NT2/D1 (cell line): ENCODE results near the gene SOX12.

Source experiments
- DNase-seq: peaks from one replicate; pipeline ENCODE4 v3.0.0-alpha.2; 2011; ENCODE audit warnings: low read depth, low spot score
- H3K27me3 ChIP-seq: 2 replicates; pipeline ENCODE4 v1.6.0; 2011; ENCODE audit warnings: mild to moderate bottlenecking; ENCODE audit not compliant: insufficient read length, insufficient read depth
- H3K36me3 ChIP-seq: 2 replicates; pipeline ENCODE4 v1.6.1; 2011; ENCODE audit warnings: mild to moderate bottlenecking, low read length, mixed read lengths; ENCODE audit not compliant: insufficient read depth, insufficient read length
- H3K4me1 ChIP-seq: 2 replicates; pipeline ENCODE4 v1.5.1; 2011; ENCODE audit not compliant: insufficient read depth, insufficient read length
- H3K4me3 ChIP-seq: 2 replicates; pipeline ENCODE4 v1.5.1; 2011; ENCODE audit warnings: low read depth; ENCODE audit not compliant: insufficient read length
- H3K9ac ChIP-seq: 2 replicates; pipeline ENCODE4 v1.6.0; 2011; ENCODE audit warnings: low read depth; ENCODE audit not compliant: insufficient read length
- H3K9me3 ChIP-seq: 2 replicates; pipeline ENCODE4 v1.5.1; 2011; ENCODE audit warnings: mild to moderate bottlenecking, low read length; ENCODE audit not compliant: insufficient read depth
- SUZ12 ChIP-seq: IDR thresholded peaks from 2 replicates; pipeline ENCODE4 v1.6.1; 2011; ENCODE audit not compliant: insufficient read length, insufficient read depth; ENCODE audit errors: extremely low read depth
- YY1 ChIP-seq: IDR thresholded peaks from 2 replicates; pipeline ENCODE4 v1.6.1; 2011; ENCODE audit not compliant: insufficient read length, insufficient read depth
- ZNF274 ChIP-seq: IDR thresholded peaks from 2 replicates; pipeline ENCODE4 v1.6.1; 2011; ENCODE audit warnings: mild to moderate bottlenecking, low read depth, low read length

Gene SOX12

DNA sequence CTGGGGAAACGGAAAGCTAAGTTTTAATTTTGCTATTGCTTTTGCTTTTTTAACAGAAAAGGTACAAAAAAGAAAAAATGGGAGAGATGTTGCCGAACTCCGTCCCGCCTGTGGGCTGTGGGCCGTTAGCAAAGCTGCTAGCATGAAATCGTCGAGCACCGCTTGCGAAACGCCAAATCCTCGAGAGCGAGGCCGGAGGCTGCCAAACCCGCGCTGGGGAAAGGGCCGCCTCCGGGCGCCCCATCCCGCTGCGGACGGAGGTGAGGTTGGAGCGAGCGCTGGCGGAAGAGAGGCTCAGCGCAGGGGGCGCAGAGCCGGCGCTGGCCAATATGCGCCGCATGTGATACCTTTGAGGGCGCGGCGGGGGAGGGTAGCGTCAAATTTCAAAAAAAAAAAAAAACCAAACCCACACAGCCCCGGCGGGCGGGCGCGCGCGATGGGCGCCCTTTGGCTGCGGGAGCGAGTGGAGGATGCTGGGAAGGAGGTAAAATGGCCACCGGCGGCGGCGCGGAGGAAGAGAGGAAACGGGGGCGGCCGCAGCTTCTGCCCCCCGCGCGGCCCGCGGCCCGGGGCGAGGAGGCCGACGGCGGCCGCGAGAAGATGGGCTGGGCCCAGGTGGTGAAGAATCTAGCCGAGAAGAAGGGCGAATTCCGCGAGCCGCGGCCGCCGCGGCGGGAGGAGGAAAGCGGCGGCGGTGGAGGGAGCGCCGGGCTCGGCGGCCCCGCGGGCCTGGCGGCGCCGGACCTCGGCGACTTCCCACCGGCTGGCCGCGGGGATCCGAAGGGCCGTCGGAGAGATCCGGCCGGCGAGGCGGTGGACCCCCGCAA is 28.0 kb upstream of the SOX12 start, which contains the start of gene ZCCHC3:
TSS of gene ZCCHC3 (plus strand) at position 473 of the 827 bp plus-strand sequence. CDS start at position 490, 17 bp downstream.
- H3K4me1 ChIP-seq, result peaks cover 2% of the 10 kb centered on the region
- peak within 1 kb of the TSS; percentile 97 for H3K9ac ChIP-seq
- peaks cover 13% of the 10 kb centered on the region for H3K36me3 ChIP-seq
- peak; percentile 88 for DNase-seq
- peak within 1 kb of the TSS; percentile 86 for H3K4me3 ChIP-seq
- peaks cover 4% of the 10 kb centered on the region; the same call in 1 of the 2 replicates for H3K9me3 ChIP-seq
- peaks cover 17% of the 10 kb centered on the region for H3K27me3 ChIP-seq
- TF ChIP-seq SUZ12, result no peak
- TF ChIP-seq YY1, result peak; percentile 70
- no peak for TF ChIP-seq ZNF274

- TF ChIP-seq ZNF274 (no peak), SUZ12 (no peak), YY1 (no peak)
- Histone ChIP-seq H3K9ac (peak overlapping the region; percentile 97), H3K27me3 (peaks cover 17% of the 10 kb centered on the region), H3K36me3 (peaks cover 13% of the 10 kb centered on the region), H3K9me3 (peaks cover 10% of the 10 kb centered on the region; the same call in 1 of the 2 replicates), H3K4me1 (peaks cover 2% of the 10 kb centered on the region), H3K4me3 (peak overlapping the region; percentile 86)
- no peak for DNase-seq
These were observed 27.2 kb upstream of the SOX12 start for GRCh38 chr20:297925-298775.

GRCh38 chr20:298776-299391 is 26.5 kb upstream of the SOX12 start:
- Histone ChIP-seq H3K4me1 (peaks cover 2% of the 10 kb centered on the region), H3K27me3 (peaks cover 17% of the 10 kb centered on the region), H3K36me3 (peaks cover 13% of the 10 kb centered on the region), H3K9ac (peak overlapping the region; percentile 97), H3K4me3 (peak overlapping the region; percentile 86), H3K9me3 (peaks cover 13% of the 10 kb centered on the region; the same call in 1 of the 2 replicates)
- DNase-seq, result no peak
- no peak for TF ChIP-seq ZNF274
- no peak for TF ChIP-seq YY1
- TF ChIP-seq SUZ12, result no peak

GRCh38 chr20:300345-300990 is 24.9 kb upstream of the SOX12 start:
- H3K9ac ChIP-seq, result peak overlapping the region; percentile 52
- DNase-seq, result no peak

DNA sequence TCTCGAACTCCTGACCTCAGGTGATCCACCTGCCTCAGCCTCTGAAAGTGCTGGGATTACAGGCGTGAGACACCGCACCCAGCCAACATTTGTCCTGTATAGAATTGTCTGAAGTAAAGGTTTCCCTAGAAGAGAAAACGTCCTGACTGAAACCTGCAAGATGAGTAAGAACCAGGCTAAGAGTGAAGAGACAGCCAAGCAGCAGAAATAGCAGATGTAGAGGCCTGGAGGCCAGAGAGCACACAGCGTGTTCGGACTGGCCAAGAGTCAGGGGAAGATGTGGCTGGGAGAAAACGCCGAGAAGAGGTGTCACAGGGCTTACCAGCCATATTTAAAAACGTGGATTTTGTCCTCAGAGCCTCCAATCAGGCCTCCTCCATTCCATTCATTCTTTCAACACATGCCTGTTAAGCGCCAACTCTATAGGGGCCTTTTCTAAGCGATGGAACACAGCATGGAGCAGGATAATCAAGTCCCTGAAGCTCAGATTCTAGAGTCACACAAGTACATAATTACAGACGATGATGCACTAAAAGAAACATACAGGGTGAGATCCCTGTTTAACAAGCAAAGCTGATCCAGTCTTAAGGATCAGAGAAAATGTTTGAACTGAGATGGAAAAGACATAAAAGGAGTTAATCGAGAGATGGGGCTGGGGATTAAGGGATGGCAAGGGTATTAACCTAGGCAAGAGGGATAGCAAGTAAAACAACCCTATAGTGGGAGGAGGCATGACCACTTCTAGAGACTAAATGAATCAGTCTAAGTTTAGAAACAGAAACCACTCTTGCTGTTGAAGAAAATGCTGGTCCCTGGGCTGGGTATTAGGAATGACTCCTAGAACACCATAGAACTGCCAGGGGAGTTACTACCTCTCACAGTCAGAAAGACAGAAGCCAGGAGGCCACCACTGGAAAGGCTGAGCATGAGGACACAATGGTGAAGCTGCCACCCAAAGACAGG is 23.2 kb upstream of the SOX12 start:
- peaks cover 13% of the 10 kb centered on the region for H3K36me3 ChIP-seq
- no peak overlapping the region for H3K4me3 ChIP-seq
- TF ChIP-seq ZNF274, result no peak
- no peak overlapping the region for H3K9ac ChIP-seq
- H3K27me3 ChIP-seq, result no peaks in the 10 kb centered on the region
- no peak for DNase-seq
- H3K4me1 ChIP-seq, result peaks cover 2% of the 10 kb centered on the region
- H3K9me3 ChIP-seq, result peaks cover 13% of the 10 kb centered on the region; the same call in 1 of the 2 replicates

More at GRCh38 chr20:300345-300990, 24.9 kb upstream of the SOX12 start:
- Histone ChIP-seq H3K4me1 (peaks cover 2% of the 10 kb centered on the region), H3K36me3 (peaks cover 13% of the 10 kb centered on the region), H3K27me3 (peaks cover 6% of the 10 kb centered on the region), H3K4me3 (peak overlapping the region; percentile 9), H3K9me3 (peaks cover 13% of the 10 kb centered on the region; the same call in 1 of the 2 replicates)
- TF ChIP-seq ZNF274 (no peak), SUZ12 (no peak), YY1 (no peak)

- Histone ChIP-seq H3K4me1 (peaks cover 2% of the 10 kb centered on the region), H3K4me3 (no peak overlapping the region), H3K9me3 (peaks cover 8% of the 10 kb centered on the region; the same call in 1 of the 2 replicates), H3K9ac (no peak overlapping the region), H3K36me3 (no peaks in the 10 kb centered on the region), H3K27me3 (no peaks in the 10 kb centered on the region)
- DNase-seq, result no peak
- TF ChIP-seq SUZ12, result no peak
- no peak for TF ChIP-seq ZNF274
- TF ChIP-seq YY1, result no peak
These were observed 19.6 kb upstream of the SOX12 start for GRCh38 chr20:305745-306144.
